ENCODE measurements around the gene ZGPAT. TPM values are rescaled to one million over a fixed set of nuclear protein-coding genes. Genes with fewer than 3 reads are reported as not detected.
A peak's percentile ranks its signal among the peaks of the same experiment; 100 is the strongest.

Gene ZGPAT
- total RNA-seq, 1 donor from 2014 or later: 15.1 TPM

DNA sequence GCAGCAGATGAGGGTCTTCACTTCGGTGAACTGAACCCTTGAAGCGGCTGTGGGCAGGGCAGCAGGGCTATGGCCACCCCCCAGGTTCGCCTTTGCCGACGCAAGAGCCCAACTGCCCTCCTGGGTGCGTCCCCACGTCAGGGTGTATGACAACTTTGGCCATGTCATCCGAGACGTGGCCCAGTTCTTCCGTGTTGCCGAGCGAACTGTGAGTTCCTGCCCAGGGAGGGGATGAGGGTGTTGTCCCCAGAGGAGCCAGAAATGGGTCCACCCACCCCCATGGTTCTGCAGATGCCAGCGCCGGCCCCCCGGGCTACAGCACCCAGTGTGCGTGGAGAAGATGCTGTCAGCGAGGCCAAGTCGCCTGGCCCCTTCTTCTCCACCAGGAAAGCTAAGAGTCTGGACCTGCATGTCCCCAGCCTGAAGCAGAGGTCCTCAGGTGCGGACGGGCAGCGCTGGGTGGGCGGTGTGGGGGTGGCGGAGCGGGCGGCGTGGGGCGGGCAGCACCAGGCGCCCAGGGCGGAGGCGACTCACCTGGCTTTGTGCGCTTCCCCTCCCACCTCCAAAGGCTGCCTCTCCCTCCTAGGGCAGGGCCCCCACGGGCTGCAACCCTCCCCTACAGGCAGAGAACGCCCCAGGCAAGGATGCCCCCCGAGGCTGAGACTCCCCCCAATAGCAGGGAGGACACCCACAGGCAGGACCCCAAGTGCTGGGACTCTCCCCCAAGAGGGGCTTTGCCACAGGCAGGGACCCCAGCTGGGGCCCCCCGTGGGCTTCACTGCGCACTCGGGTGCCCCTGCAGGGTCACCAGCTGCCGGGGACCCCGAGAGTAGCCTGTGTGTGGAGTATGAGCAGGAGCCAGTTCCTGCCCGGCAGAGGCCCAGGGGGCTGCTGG is 17.6 kb upstream of the ZGPAT start:
- ATAC-seq (no peak), DNase-seq (ENCODE audit: missing footprints) (peak; percentile 66)
- intact Hi-C loops (cut with DNase I): no loop called here

DNA sequence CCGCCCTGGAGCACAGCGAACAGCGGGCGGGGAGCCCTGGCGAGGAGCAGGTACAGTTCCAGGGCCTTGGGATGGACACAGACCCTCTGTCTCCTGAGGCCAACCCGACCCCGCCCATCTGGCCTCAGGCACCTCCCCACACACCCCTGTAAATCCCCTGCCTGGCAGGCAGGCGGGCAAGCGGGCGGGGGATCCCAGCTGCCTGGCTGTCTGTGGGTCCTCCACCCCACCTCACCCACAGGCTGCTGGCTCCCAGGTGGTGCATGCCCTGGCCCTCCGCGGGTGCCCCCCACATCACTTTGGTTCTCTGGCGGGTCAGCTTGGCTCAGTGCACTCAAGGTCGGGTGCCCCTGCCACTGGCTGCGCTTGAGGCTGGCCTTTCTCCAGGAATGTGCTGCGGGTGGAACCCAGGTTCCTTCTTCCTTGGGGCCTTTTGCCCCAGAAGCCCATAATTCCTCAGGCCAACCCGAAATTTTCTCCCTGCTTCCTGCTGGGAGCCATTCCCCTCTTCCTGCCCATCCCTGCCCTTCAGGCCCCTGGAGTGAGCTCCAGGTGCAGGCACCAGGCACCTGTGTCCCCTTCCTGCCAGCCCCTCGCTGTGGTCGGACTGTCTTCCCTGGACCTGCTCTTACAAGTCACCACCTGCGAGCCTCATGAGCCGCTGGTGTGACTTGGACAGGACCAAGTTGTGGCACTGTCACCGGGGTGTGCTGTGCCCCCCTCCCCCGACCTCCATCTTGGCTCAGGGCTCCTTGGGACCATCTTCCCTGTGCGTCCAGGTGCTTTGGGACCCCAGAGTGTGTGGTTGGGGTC is 16.7 kb upstream of the ZGPAT start:
- ATAC-seq (no peak), DNase-seq (ENCODE audit: missing footprints) (peak; percentile 51)
- intact Hi-C loops (cut with DNase I): no loop called here

- DNase-seq (ENCODE audit: missing footprints) (peak; percentile 44), ATAC-seq (no peak)
- intact Hi-C loops (cut with DNase I): no loop called here
These were observed 16.0 kb upstream of the ZGPAT start for GRCh38 chr20:63691711-63692435.

- ATAC-seq (no peak), DNase-seq (ENCODE audit: missing footprints) (peak; percentile 63)
- intact Hi-C loops (cut with DNase I): no loop called here
These were observed 15.3 kb upstream of the ZGPAT start for GRCh38 chr20:63692436-63693082.

DNA sequence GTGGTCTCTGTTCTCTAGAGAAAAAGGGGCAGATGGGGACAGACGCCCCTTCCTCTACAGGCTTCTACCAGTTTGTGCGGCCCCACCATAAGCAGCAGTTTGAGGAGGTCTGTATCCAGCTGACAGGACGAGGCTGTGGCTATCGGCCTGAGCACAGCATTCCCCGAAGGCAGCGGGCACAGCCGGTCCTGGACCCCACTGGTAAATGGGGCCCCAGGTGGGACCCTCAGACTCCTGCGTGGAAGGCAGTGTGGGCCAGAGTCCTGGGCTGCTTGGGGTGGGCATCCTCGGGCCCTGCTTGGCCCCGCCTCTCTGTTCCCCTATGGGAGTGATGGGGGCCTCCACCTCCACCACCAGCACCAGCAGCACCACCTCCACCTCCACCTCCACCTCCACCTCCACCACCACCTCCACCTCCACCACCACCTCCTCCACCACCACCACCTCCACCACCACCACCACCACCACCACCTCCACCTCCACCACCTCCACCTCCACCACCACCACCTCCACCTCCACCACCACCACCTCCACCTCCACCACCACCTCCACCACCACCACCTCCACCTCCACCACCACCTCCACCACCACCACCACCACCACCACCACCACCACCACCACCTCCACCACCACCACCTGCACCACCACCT is 14.6 kb upstream of the ZGPAT start:
- ATAC-seq: no peak
- no peak for DNase-seq (ENCODE audit: missing footprints)
- intact Hi-C loops (cut with DNase I): no loop called here

- intact Hi-C loops (cut with DNase I): no loop called here
- DNase-seq (ENCODE audit: missing footprints) (no peak), ATAC-seq (no peak)
These were observed 13.9 kb upstream of the ZGPAT start for GRCh38 chr20:63693733-63694583.

DNA sequence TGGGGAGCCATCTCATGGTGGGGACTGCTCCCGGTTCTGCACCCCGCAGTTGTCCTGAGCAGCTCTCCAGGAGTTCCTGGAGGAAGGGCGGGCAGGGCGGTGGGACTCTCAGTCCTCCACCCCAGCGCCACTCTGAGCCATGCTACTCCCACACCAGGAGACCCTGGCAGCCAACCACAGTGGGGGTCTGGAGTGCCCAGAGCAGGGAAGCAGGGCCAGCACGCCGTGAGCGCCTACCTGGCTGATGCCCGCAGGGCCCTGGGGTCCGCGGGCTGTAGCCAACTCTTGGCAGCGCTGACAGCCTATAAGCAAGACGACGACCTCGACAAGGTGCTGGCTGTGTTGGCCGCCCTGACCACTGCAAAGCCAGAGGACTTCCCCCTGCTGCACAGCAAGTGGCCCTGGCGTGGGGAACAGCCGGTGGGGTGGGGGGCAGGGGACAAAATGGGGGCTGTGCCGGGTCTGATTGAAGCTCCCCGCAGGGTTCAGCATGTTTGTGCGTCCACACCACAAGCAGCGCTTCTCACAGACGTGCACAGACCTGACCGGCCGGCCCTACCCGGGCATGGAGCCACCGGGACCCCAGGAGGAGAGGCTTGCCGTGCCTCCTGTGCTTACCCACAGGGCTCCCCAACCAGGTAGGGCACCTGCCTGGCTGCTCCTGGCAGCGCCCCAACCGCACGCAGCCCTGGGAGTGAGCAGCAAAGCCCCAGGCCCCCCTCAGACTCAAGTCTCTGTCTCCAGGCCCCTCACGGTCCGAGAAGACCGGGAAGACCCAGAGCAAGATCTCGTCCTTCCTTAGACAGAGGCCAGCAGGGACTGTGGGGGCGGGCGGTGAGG is 13.0 kb upstream of the ZGPAT start:
- ATAC-seq (no peak), DNase-seq (ENCODE audit: missing footprints) (peak; percentile 66)
- intact Hi-C loops (cut with DNase I): no loop called here

GRCh38 chr20:63695424-63696305 is 12.2 kb upstream of the ZGPAT start:
- ATAC-seq: peak; percentile 67
- intact Hi-C loops (cut with DNase I): no loop called here
- DNase-seq (ENCODE audit: missing footprints): peak; percentile 87

GRCh38 chr20:63696306-63696627 is 11.6 kb upstream of the ZGPAT start:
- peak; percentile 2 for ATAC-seq

GRCh38 chr20:63696628-63697356 is 11.0 kb upstream of the ZGPAT start, which contains the start of gene TNFRSF6B:
TNFRSF6B (plus strand) TSS chr20:63696652; CDS start chr20:63696768, 116 bp downstream.
- peak; percentile 53 for DNase-seq (ENCODE audit: missing footprints)

More at GRCh38 chr20:63696306-63696627, 11.6 kb upstream of the ZGPAT start:
- DNase-seq (ENCODE audit: missing footprints): peak; percentile 51
- intact Hi-C loops (cut with DNase I): no loop called here

DNA sequence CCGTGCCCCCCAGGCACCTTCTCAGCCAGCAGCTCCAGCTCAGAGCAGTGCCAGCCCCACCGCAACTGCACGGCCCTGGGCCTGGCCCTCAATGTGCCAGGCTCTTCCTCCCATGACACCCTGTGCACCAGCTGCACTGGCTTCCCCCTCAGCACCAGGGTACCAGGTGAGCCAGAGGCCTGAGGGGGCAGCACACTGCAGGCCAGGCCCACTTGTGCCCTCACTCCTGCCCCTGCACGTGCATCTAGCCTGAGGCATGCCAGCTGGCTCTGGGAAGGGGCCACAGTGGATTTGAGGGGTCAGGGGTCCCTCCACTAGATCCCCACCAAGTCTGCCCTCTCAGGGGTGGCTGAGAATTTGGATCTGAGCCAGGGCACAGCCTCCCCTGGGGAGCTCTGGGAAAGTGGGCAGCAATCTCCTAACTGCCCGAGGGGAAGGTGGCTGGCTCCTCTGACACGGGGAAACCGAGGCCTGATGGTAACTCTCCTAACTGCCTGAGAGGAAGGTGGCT is 10.4 kb upstream of the ZGPAT start:
- intact Hi-C loops (cut with DNase I): no loop called here
- ATAC-seq (no peak), DNase-seq (ENCODE audit: missing footprints) (peak; percentile 55)

More at GRCh38 chr20:63696628-63697356, 11.0 kb upstream of the ZGPAT start, which contains the start of gene TNFRSF6B:
- ATAC-seq: peak; percentile 12
- intact Hi-C loops (cut with DNase I): no loop called here

GRCh38 chr20:63697868-63698545 is 9.8 kb upstream of the ZGPAT start:
- no peak for ATAC-seq
- intact Hi-C loops (cut with DNase I): no loop called here
- peak; percentile 33 for DNase-seq (ENCODE audit: missing footprints)

GRCh38 chr20:63698739-63699465 is 8.9 kb upstream of the ZGPAT start:
- DNase-seq (ENCODE audit: missing footprints) (peak; percentile 72), ATAC-seq (no peak)
- intact Hi-C loops (cut with DNase I): no loop called here

All from Right ventricle myocardium inferior (tissue), 1 donor.